CD8-positive, alpha-beta memory T cell (primary cell): ENCODE measurements around the gene SGCD. TPM values are rescaled to one million over a fixed set of nuclear protein-coding genes. Genes with fewer than 3 reads are reported as not detected.
"Not testable (repeated sequence)": the region's sequence is repeated elsewhere in the genome, so short reads cannot be mapped to it uniquely, and the experiment has no call there.

Experiments used
- CTCF ChIA-PET: fragments of 350-600 bp; sonication (Branson Sonifier 250); formaldehyde crosslinking; loops from one replicate; lab custom pipeline; 2021; ENCODE audit warnings: antibody characterized with exemption; lab: Charles Lee
- POLR2A ChIA-PET: fragments of 350-600 bp; sonication (Branson Sonifier 250); formaldehyde crosslinking; loops from one replicate; lab custom pipeline; 2021; ENCODE audit warnings: antibody characterized with exemption; lab: Charles Lee
- DNase-seq, 5 donors: peaks; one replicate each; pipeline versions ENCODE4 v3.0.0 to v3.0.0-alpha.2; 2020 to 2022; ENCODE audit warnings: mixed read lengths in 1 of 5
- H3K27ac ChIP-seq: one replicate; pipeline ENCODE4 v1.7.0; 2013; ENCODE audit warnings: low read depth, mild to moderate bottlenecking, low read length, moderate library complexity
- H3K27me3 ChIP-seq: 2 replicates; pipeline ENCODE4 v1.7.0; 2013; ENCODE audit warnings: low read length, mild to moderate bottlenecking; ENCODE audit not compliant: insufficient read depth, poor library complexity, severe bottlenecking
- H3K36me3 ChIP-seq: 2 replicates; pipeline ENCODE4 v1.7.0; 2013; ENCODE audit warnings: mild to moderate bottlenecking, low read length, moderate library complexity; ENCODE audit not compliant: insufficient read depth
- H3K4me1 ChIP-seq: 2 replicates; pipeline ENCODE4 v1.7.0; 2013; ENCODE audit warnings: mild to moderate bottlenecking, low read length, moderate library complexity; ENCODE audit not compliant: insufficient read depth
- H3K4me3 ChIP-seq: 2 replicates; pipeline ENCODE4 v1.7.0; 2013; ENCODE audit warnings: mild to moderate bottlenecking, low read length
- H3K9me3 ChIP-seq: 2 replicates; pipeline ENCODE4 v1.7.0; 2013; ENCODE audit warnings: mild to moderate bottlenecking, low read length
- H3K27ac Mint-ChIP-seq, 8 donors: one replicate each; pipeline ENCODE4 v1.8.0; 2020 to 2021; ENCODE audit warnings: mixed read lengths in 8 of 8, mild to moderate bottlenecking in 6 of 8, inconsistent platforms in 3 of 8, moderate library complexity in 3 of 8
- H3K27me3 Mint-ChIP-seq, 2 donors: one replicate each; pipeline ENCODE4 v1.8.0; 2020 to 2021; ENCODE audit warnings: mixed read lengths in 2 of 2, mild to moderate bottlenecking in 1 of 2, moderate library complexity in 1 of 2
- H3K36me3 Mint-ChIP-seq, 3 donors: one replicate each; pipeline ENCODE4 v1.8.0; 2020 to 2021; ENCODE audit warnings: mixed read lengths in 3 of 3, inconsistent platforms in 1 of 3, mild to moderate bottlenecking in 1 of 3
- H3K4me1 Mint-ChIP-seq, 3 donors: one replicate each; pipeline ENCODE4 v1.8.0; 2020 to 2021; ENCODE audit warnings: mixed read lengths in 3 of 3, inconsistent platforms in 1 of 3, mild to moderate bottlenecking in 1 of 3
- H3K4me3 Mint-ChIP-seq, 7 donors: one replicate each; pipeline ENCODE4 v1.8.0; 2020 to 2021; ENCODE audit warnings: mixed read lengths in 7 of 7, mild to moderate bottlenecking in 6 of 7, moderate library complexity in 4 of 7, inconsistent platforms in 2 of 7
- H3K9me3 Mint-ChIP-seq, 5 donors: one replicate each; pipeline ENCODE4 v1.8.0; 2020 to 2022; ENCODE audit warnings: mixed read lengths in 5 of 5, mild to moderate bottlenecking in 3 of 5, moderate library complexity in 2 of 5, inconsistent platforms in 1 of 5
- polyA plus RNA-seq: library from polyadenylated mRNA; unstranded; fragments of 300-500 nt; fragmentation: Illumina TruSeq; gene quantifications from one replicate; pipeline ENCODE4 v1.2.3, GENCODE V29; 2021
- total RNA-seq, 2 experiments: library from RNA; stranded (reverse); gene quantifications; one replicate each; pipeline ENCODE4 v1.2.3, GENCODE V29; 2021

The SGCD gene
- total and polyA plus RNA-seq, 3 experiments from 2014 or later = 0.11 to 0.14 (median 0.11) TPM

- Histone ChIP-seq H3K4me1 (no peaks in the 10 kb centered on the region), H3K27me3 (no peaks in the 10 kb centered on the region), H3K27ac (no peak overlapping the region), H3K9me3 (no peaks in the 10 kb centered on the region), H3K36me3 (no peaks in the 10 kb centered on the region), H3K4me3 (no peak overlapping the region)
- Mint-ChIP-seq H3K27me3 (peaks cover 21 to 40% of the 10 kb centered on the region in 2 donors), H3K4me3 (no peak overlapping the region), H3K36me3 (no peaks in the 10 kb centered on the region), H3K4me1 (no peaks in the 10 kb centered on the region), H3K27ac (no peak overlapping the region), H3K9me3 (peaks cover 0 to 1% (median 0%) of the 10 kb centered on the region in 5 donors)
- DNase-seq = no peak
- CTCF ChIA-PET = no interaction called here
- POLR2A ChIA-PET = no interaction called here
Observed at GRCh38 chr5:156593546-156593945, 266.6 kb downstream of the SGCD start.

- no peak overlapping the region for H3K4me3 ChIP-seq
- no peak overlapping the region for H3K4me3 Mint-ChIP-seq
- H3K9me3 ChIP-seq = no peaks in the 10 kb centered on the region
- peaks cover 16 to 33% of the 10 kb centered on the region in 2 donors for H3K27me3 Mint-ChIP-seq
- no peaks in the 10 kb centered on the region for H3K4me1 Mint-ChIP-seq
- no peaks in the 10 kb centered on the region for H3K36me3 ChIP-seq
- no peak overlapping the region for H3K27ac ChIP-seq
- H3K4me1 ChIP-seq = no peaks in the 10 kb centered on the region
- DNase-seq = no peak
- no peaks in the 10 kb centered on the region for H3K36me3 Mint-ChIP-seq
- no peak overlapping the region for H3K27ac Mint-ChIP-seq
- ChIA-PET CTCF (no interaction called here), POLR2A (no interaction called here)
- H3K27me3 ChIP-seq = no peaks in the 10 kb centered on the region
- peaks cover 0 to 1% (median 0%) of the 10 kb centered on the region in 5 donors for H3K9me3 Mint-ChIP-seq
Observed at GRCh38 chr5:156594406-156594805, 267.4 kb downstream of the SGCD start.

GRCh38 chr5:156595132-156595787 lies 268.3 kb downstream of the SGCD start:
- H3K4me3 ChIP-seq = no peak overlapping the region
- H3K27ac Mint-ChIP-seq = no peak overlapping the region
- POLR2A ChIA-PET = no interaction called here
- H3K36me3 ChIP-seq = no peaks in the 10 kb centered on the region
- H3K9me3 ChIP-seq = no peaks in the 10 kb centered on the region
- no peak overlapping the region for H3K4me3 Mint-ChIP-seq
- peaks cover 18 to 31% of the 10 kb centered on the region in 2 donors for H3K27me3 Mint-ChIP-seq
- H3K27me3 ChIP-seq = no peaks in the 10 kb centered on the region
- no peaks in the 10 kb centered on the region for H3K4me1 ChIP-seq
- no peaks in the 10 kb centered on the region for H3K36me3 Mint-ChIP-seq
- CTCF ChIA-PET = no interaction called here
- H3K9me3 Mint-ChIP-seq = peaks cover 0 to 1% (median 0%) of the 10 kb centered on the region in 5 donors
- H3K4me1 Mint-ChIP-seq = no peaks in the 10 kb centered on the region
- no peak overlapping the region for H3K27ac ChIP-seq
- no peak for DNase-seq

- no peaks in the 10 kb centered on the region for H3K27me3 ChIP-seq
- Mint-ChIP-seq H3K4me1 (no peaks in the 10 kb centered on the region), H3K36me3 (no peaks in the 10 kb centered on the region), H3K27ac (no peak overlapping the region), H3K4me3 (no peak overlapping the region), H3K9me3 (peaks cover 6 to 14% (median 9%) of the 10 kb centered on the region in 5 donors), H3K27me3 (peaks cover 9 to 21% of the 10 kb centered on the region in 2 donors)
- CTCF ChIA-PET = no interaction called here
- POLR2A ChIA-PET = no interaction called here
- H3K36me3 ChIP-seq = no peaks in the 10 kb centered on the region
- H3K4me1 ChIP-seq = no peaks in the 10 kb centered on the region
- no peaks in the 10 kb centered on the region for H3K9me3 ChIP-seq
- no peak overlapping the region for H3K27ac ChIP-seq
- no peak overlapping the region for H3K4me3 ChIP-seq
- no peak for DNase-seq
Observed at GRCh38 chr5:156597276-156597675, 270.3 kb downstream of the SGCD start.

GRCh38 chr5:156598964-156599363 lies 272.0 kb downstream of the SGCD start:
- Histone ChIP-seq H3K27ac (no peak overlapping the region), H3K4me1 (no peaks in the 10 kb centered on the region), H3K36me3 (no peaks in the 10 kb centered on the region), H3K9me3 (no peaks in the 10 kb centered on the region), H3K4me3 (no peak overlapping the region), H3K27me3 (no peaks in the 10 kb centered on the region)
- Mint-ChIP-seq H3K27ac (no peak overlapping the region), H3K9me3 (peaks cover 11 to 30% (median 20%) of the 10 kb centered on the region in 5 donors), H3K36me3 (no peaks in the 10 kb centered on the region), H3K4me3 (no peak overlapping the region), H3K4me1 (no peaks in the 10 kb centered on the region), H3K27me3 (peaks cover 4 to 8% of the 10 kb centered on the region in 2 donors)
- DNase-seq = no peak
- ChIA-PET CTCF (no interaction called here), POLR2A (no interaction called here)

GRCh38 chr5:156610582-156610981 lies 283.6 kb downstream of the SGCD start:
- CTCF ChIA-PET, H3K36me3 Mint-ChIP-seq, H3K27me3 ChIP-seq, H3K36me3 ChIP-seq, H3K4me3 ChIP-seq, H3K27ac Mint-ChIP-seq, H3K4me1 Mint-ChIP-seq, POLR2A ChIA-PET, H3K9me3 ChIP-seq, DNase-seq, H3K4me1 ChIP-seq, H3K27ac ChIP-seq, H3K4me3 Mint-ChIP-seq: not testable (repeated sequence)
- Mint-ChIP-seq H3K9me3 (peaks cover 20 to 36% (median 26%) of the 10 kb centered on the region in 5 donors), H3K27me3 (peaks cover 7 to 12% of the 10 kb centered on the region in 2 donors)

- H3K36me3 Mint-ChIP-seq = peaks cover 0 to 8% (median 2%) of the 10 kb centered on the region in 3 donors
- Histone ChIP-seq H3K9me3 (no peaks in the 10 kb centered on the region), H3K27me3 (no peaks in the 10 kb centered on the region), H3K27ac (no peak overlapping the region), H3K36me3 (no peaks in the 10 kb centered on the region), H3K4me3 (no peak overlapping the region), H3K4me1 (no peaks in the 10 kb centered on the region)
- H3K27me3 Mint-ChIP-seq = peaks cover 7 to 15% of the 10 kb centered on the region in 2 donors
- DNase-seq = no peak
- no peak overlapping the region for H3K27ac Mint-ChIP-seq
- ChIA-PET CTCF (no interaction called here), POLR2A (no interaction called here)
- peaks cover 10 to 22% (median 16%) of the 10 kb centered on the region in 5 donors for H3K9me3 Mint-ChIP-seq
- no peak overlapping the region for H3K4me3 Mint-ChIP-seq
- H3K4me1 Mint-ChIP-seq = no peaks in the 10 kb centered on the region
Observed at GRCh38 chr5:156615901-156616300, 288.9 kb downstream of the SGCD start.

- Histone ChIP-seq H3K4me3 (no peak overlapping the region), H3K36me3 (no peaks in the 10 kb centered on the region), H3K4me1 (no peaks in the 10 kb centered on the region), H3K27ac (no peak overlapping the region), H3K9me3 (no peaks in the 10 kb centered on the region), H3K27me3 (no peaks in the 10 kb centered on the region)
- Mint-ChIP-seq H3K4me1 (no peaks in the 10 kb centered on the region), H3K4me3 (no peak overlapping the region), H3K36me3 (no peaks in the 10 kb centered on the region), H3K9me3 (peaks cover 0 to 7% (median 5%) of the 10 kb centered on the region in 5 donors), H3K27ac (no peak overlapping the region), H3K27me3 (peaks cover 11 to 13% of the 10 kb centered on the region in 2 donors)
- ChIA-PET POLR2A (no interaction called here), CTCF (no interaction called here)
- no peak for DNase-seq
Observed at GRCh38 chr5:156617426-156617825, 290.5 kb downstream of the SGCD start.
